ENCODE measurements around the gene ACBD6. TPM values are rescaled to one million over a fixed set of nuclear protein-coding genes. Genes with fewer than 3 reads are reported as not detected.
"Not testable (repeated sequence)": the region's sequence is repeated elsewhere in the genome, so short reads cannot be mapped to it uniquely, and the experiment has no call there.

Gene ACBD6
- total RNA-seq, 1 donor from 2014 or later, result 39.6 TPM

DNA sequence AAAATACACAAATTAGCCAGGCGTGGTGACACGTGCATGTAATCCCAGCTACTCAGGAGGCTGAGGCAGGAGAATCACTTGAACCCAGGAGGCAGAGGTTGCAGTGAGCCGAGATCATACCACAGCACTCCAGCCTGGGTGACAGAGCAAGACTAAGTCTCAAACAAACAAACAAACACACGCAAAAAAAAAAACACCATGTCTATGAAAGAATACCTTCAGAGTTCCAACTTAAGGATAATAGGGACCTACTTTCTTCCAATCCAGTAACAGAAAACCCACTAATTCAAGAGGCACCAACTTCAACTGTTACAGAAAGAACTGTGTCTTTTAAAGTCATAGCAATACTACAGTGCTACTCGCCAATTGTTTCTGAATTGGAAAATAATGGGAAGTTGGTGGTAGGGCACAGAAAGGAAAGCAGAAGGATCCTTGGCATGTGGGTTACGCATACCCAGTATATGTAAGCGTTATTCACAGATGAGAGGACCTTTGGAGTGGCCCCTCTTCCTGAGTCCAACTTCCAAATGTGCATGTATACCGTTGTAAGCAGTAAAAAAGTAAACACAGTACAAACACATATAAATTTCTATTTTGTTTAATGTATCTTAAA is 87.0 kb downstream of the ACBD6 start:
- no peak for DNase-seq

GRCh38 chr1:180412583-180412982 is 89.8 kb downstream of the ACBD6 start:
- no peak for DNase-seq

GRCh38 chr1:180408128-180408527 is 94.2 kb downstream of the ACBD6 start:
- not testable (repeated sequence) for DNase-seq

- no peak for DNase-seq
Observed at GRCh38 chr1:180407051-180407450, 95.3 kb downstream of the ACBD6 start.

GRCh38 chr1:180402551-180402950 is 99.8 kb downstream of the ACBD6 start:
- no peak for DNase-seq

- no peak for DNase-seq
Observed at GRCh38 chr1:180402001-180402400, 100.4 kb downstream of the ACBD6 start.

DNA sequence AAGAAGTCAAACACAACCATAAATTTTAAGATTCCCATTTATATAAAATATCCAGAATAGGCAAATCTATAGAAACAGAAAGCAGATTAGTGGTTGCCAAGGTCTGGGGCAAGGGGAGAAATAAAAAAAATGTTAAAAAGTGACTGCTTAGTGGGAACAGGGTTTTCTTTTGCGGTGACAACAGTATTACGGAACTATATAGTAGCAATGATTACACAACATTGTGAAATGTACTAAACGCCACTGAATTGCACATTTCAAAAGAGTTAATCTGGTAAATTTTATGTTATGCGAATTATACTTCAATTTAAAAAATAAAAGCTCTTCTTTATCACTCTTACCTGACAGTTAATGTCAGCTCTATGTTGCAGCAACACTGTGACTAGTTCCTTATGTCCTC is 105.2 kb downstream of the ACBD6 start:
- DNase-seq, result no peak

GRCh38 chr1:180392427-180393145 is 109.8 kb downstream of the ACBD6 start:
- no peak for DNase-seq

DNA sequence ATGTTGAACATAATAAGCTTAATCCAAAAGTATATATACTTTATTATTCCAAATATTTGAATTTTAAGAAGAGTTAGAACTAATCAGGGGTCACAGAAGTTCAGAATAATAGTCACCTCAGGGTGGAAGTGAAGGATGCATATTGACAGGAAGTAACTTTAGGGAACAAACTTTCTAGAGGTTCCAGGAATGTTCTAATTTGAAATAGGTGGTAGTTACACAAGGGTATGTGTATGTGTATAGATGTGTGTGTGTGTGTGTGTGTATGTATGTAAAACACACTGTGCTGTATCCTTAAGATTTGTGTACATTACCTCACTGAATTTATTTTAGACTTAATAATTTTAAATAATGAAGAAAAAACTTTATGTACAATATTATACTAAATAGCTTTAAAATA is 110.4 kb downstream of the ACBD6 start:
- no peak for DNase-seq

- no peak for DNase-seq
Observed at GRCh38 chr1:180387413-180387812, 115.0 kb downstream of the ACBD6 start.

GRCh38 chr1:180386745-180387367 is 115.5 kb downstream of the ACBD6 start:
- no peak for DNase-seq

- DNase-seq, result no peak
Observed at GRCh38 chr1:180385144-180385543, 117.2 kb downstream of the ACBD6 start.

- DNase-seq, result no peak
Observed at GRCh38 chr1:180384286-180385005, 117.9 kb downstream of the ACBD6 start.

DNA sequence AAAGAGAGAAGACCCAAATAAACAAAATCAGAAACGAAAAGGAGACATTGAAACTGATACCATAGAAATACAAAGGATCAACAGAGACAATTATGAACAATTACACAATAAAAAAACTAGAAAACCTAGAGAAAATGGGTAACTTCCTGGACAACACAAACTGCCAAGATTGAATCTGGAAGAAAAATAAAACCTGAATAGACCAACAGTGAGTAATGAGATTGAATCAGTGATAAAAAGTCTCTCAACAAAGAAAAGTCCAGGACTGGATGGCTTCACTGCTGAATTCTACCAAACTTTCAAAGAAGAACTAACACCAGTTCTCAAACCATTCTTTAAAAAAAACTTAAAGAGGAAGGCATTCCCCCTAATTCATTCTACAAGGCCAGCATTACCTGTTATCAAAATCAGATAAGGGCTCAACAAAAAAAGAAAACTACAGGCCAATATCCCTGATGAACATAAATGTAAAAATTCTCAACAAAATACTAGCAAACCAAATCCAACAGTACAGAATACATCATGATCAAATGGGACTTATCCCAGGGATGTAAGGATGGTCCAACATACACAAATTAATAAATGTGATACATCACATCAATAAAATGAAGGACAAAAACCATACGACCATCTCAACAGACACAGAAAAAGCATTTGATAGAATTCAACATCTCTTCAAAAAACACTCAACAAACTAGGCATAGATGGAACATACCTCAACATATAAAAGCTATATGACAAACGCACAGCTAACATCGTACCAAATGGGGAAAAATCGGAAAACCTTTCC is 119.9 kb downstream of the ACBD6 start:
- DNase-seq, result no peak

DNA sequence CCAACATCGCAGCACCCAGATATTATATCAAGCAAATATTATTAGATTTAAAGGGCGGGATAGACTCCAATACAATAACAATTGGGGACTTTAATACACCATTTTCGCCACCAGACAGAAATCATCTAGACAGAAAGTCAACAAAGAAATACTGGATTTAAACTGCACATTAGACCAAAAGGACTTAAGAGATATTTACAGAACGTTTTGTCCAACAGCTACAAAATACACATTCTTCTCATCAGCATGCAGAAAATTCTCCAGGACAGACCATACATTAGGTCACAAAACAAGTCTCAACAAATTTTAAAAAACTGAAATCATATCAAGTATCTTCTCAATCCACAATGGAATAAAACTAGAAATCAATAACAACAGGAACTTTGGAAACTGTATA is 121.2 kb downstream of the ACBD6 start:
- no peak for DNase-seq

GRCh38 chr1:180380259-180381183 is 121.9 kb downstream of the ACBD6 start:
- DNase-seq, result no peak

- DNase-seq, result no peak
Observed at GRCh38 chr1:180376800-180377199, 125.6 kb downstream of the ACBD6 start.

GRCh38 chr1:180376253-180376652 is 126.1 kb downstream of the ACBD6 start:
- DNase-seq, result no peak

GRCh38 chr1:180372728-180373127 is 129.6 kb downstream of the ACBD6 start:
- no peak for DNase-seq

DNA sequence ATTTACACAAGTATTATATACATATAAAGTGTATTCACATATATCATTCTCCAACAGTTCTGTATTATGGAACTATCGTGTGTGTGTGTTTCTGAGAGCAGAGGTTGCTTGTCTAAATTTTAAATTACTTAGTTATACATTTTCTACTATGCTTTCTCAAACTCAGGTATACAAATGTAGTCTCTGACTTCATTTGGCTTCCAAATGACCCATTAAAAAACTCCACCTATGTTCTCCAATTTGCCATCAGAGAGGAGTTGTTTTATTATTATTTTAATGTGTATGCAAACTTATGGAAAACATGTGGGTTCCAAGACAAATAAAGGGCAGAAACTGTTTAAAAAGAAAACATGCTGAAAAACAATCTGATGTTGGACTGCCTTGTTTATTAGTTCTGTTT is 131.8 kb downstream of the ACBD6 start:
- no peak for DNase-seq

DNA sequence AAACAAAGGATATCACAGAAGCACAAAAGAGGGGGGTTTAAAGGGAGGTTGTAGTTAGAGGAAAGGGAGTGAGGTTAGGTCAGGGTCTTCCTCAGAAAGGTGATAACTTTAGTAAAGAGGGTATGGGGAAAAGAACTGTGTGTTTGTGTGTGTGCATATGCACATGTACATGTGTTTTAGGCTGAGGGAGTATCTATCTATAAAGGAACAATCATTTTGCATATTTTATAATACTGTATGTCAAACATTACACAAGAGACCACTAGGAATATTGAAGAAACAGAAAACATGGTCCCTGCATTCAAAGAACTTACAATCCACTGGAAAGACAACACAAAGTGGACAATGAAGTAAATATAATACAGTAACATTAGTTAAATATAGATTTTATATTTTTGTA is 132.2 kb downstream of the ACBD6 start:
- DNase-seq, result no peak
